GM19043 (cell line): Measurements from ENCODE around the gene ZNF683.

Source experiments
- ATAC-seq: cut with Tn5 transposase; IDR thresholded peaks from one replicate; pipeline ENCODE4 v1.9.1; 2021; ENCODE audit warnings: low read depth; ENCODE audit not compliant: unreplicated experiment

Gene ZNF683

GRCh38 chr1:26359981-26360806 is 12.4 kb downstream of the ZNF683 start:
- no peak for ATAC-seq

- ATAC-seq = no peak
Measured at GRCh38 chr1:26358411-26359384, 13.9 kb downstream of the ZNF683 start.

DNA sequence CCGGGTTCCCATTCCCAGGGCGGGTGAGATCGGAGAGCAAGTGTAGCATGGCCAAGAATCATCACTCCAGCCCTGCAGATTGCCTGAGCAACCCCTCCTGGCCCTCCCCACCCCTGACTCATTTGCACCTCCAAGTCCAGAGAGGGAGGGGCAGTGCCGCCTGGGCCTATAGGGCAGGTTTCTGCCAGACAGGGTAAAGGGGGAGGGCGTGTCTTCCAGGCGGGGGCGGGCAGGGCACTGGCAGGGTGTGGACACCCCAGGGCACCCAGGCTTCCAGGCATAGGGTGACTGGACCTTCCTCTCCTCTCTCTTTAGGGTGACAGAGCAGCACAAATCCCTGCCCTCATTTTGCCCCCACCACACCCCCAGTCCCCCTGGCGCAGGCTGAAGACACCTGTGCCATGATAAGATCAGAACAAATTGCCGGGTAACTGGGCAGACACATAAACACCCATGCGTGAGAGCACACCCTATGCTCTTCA is 15.4 kb downstream of the ZNF683 start:
- ATAC-seq = no peak

- no peak for ATAC-seq
Measured at GRCh38 chr1:26356106-26356505, 16.4 kb downstream of the ZNF683 start.

DNA sequence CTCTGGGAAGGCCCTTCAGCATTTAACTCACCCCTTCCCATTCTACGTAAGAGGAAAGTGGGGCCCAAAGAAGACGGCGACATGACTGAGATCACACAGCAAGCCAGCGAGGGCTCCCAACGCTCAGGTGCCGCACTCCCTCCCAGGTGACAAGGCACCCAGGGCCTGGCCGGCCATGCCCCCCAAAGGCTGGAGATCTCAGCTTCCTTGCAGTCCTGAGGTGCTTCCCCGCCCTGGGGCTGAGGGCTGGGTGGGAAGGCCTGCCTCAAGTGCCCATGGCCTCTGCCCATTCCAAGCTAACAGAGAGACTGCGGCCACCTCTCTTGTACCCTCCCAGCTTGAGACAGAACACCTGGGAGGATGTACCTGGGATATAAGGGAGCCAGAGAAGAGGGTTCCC is 17.6 kb downstream of the ZNF683 start:
- no peak for ATAC-seq

GRCh38 chr1:26353976-26354820 is 18.4 kb downstream of the ZNF683 start, which contains the start of gene CRYBG2:
Gene CRYBG2, minus strand, starts transcription at chr1:26354130. Its CDS starts 7,473 bp downstream, at chr1:26346657.
- ATAC-seq = no peak

GRCh38 chr1:26353210-26353859 is 19.2 kb downstream of the ZNF683 start:
- no peak for ATAC-seq

DNA sequence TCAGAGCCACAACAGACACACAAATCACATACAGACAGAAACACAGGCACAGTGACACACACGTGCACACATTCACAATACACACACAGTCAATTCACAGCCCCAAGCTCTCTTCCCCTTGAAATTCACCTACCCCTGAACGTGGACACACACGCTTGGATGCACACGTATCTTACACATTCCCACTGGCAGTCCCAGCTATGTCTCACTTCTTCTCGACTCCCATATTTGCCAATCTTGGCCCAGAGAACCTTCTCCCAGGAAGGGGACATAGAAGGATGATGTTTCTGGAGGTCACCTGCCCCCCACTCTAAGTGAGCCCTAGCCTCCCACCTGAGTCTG is 20.2 kb downstream of the ZNF683 start:
- no peak for ATAC-seq

DNA sequence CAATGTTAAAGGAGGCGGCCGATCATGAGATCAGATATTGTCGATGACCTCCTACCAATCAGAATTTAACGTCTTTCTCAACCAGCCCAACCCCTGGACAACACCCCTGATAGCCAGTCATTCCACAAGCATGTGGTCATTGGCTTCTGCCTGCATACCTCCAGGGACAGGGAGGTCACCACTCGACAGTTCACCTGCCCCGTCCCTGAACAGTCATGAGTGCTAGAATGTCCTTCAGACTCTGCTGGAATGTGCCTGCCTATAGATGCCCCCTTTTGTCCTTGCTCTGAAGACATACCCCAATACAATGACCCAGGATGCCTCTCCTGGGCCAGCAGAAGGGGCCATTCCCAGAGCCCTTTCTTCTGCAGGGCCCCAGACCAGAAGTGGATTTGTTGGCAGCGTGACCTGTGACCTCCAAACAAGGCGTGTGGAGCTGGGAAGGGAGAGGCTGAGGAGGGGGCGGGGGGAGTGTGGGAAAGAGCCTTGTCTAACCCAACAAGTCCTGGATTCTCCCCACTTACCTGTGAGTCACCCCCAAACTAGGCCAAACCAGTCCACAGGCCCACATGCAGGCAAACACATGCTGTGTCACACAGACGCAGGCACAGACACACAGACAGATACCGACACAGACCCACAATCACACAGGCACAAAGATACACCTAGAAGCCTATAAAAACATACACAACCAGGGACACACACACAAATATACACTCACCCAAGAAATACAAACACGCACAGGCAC is 20.8 kb downstream of the ZNF683 start:
- no peak for ATAC-seq

GRCh38 chr1:26350701-26351589 is 21.6 kb downstream of the ZNF683 start:
- no peak for ATAC-seq

DNA sequence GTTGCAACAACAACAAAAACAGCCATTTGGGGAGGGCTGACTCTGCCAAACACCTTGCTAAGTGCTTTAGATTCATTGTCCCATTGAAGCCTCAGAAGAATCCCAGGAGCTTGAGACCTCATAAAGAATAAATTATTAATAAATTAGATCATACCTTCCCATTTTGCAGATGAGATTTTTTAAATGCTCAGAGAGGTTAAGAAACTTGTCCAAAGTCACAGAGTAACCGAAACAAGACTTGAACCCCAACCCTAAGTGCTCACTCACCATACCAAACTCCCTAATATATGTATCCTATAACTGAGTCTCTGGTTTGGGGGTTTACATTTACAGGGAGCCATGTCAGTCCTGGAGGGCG is 22.2 kb downstream of the ZNF683 start:
- no peak for ATAC-seq

DNA sequence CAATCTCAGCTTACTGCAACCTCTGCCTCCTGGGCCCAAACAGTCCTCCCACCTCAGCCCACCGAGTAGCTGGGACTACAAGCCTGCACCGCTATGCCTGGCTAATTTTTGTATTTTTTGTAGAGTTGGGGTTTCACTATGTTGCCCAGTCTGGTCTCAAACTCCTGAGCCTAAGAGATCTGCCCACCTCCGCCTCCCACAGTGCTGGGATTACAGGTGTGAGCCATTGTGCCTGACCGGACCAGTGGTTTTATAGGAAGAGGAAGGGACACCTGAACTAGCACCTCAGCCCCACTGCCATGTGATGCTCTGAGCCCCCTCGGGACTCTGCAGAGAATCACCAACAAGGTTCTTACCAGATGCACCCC is 22.7 kb downstream of the ZNF683 start:
- ATAC-seq = no peak

DNA sequence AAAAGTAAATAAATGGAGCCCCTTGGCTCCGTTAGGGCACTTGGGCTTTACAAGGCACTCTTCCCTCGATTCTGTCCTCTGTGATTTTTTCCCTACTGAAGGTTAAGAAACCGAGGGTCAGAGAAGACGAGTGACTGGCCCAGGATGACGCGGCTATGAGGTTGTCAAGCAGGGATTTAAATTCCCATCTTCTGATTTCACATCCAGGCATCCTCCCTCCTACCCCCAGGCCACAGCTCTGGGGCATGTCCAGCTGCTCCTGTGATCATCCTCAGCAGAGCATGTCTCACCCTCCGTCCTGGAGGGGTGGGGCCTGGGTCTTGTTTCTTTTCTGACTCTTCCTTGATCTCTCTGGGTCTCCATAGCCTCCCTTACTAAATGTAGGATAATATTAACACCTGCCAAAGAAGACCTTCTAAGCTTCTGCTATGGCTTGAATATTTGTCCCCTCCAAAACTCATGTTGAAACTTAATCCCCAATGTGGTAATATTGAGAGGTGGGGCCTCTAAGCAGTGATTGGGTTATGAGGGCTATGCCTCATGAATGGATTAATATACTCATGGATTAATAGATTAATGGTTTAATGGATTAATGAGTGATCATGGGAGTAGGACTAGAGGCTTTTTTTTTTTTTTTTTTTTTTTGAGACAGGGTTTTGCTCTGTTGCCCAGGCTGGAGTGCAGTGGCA is 23.2 kb downstream of the ZNF683 start:
- ATAC-seq = no peak

- ATAC-seq = no peak
Measured at GRCh38 chr1:26346274-26347033, 26.1 kb downstream of the ZNF683 start.

DNA sequence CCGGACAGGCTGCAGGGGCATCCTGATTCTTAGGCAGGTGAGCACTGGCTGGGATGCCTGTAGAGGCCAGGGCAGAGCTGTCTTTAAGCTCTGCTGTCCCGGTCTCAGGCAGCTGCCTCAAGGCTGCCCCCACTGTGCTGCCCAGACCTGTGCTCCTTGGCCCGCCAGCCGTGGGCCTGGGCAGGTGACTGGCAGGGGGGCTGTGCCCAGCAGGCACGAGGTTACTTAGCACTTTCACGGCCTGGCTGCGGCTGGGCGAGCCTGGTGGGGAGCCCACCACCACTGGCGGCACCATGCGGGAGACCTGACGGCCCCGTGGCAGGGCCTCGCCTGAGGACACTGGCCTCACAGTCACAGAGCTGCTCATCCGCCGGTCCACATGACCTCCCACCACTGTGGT is 26.8 kb downstream of the ZNF683 start:
- no peak for ATAC-seq

- ATAC-seq = no peak
Measured at GRCh38 chr1:26344147-26344920, 28.2 kb downstream of the ZNF683 start.
